ENCODE measurements around the gene GABRG3. TPM values are rescaled to one million over a fixed set of nuclear protein-coding genes. Genes with fewer than 3 reads are reported as not detected.

GABRG3 gene
- polyA plus RNA-seq, 1 experiment = not detected

- Histone ChIP-seq H3K27ac (ENCODE audit: low read depth, low read length) (no peak overlapping the region), H3K9me3 (ENCODE audit: control insufficient read depth, insufficient read depth, low read length) (peaks cover 6% of the 10 kb centered on the region), H3K4me3 (ENCODE audit: low read depth, low read length) (no peak overlapping the region), H3K27me3 (ENCODE audit: control insufficient read depth, insufficient read depth, low read length) (no peaks in the 10 kb centered on the region)
- CTCF ChIA-PET = interaction anchor here (0.9 kb wide), 1 partner anchor 23 kb away, joined by 3 read pairs; no protein-coding TSS in a partner anchor
- no peak for TF ChIP-seq CTCF (IDR thresholded peaks at IDR 0.05; ENCODE audit: low read depth, low read length)
- POLR2A ChIA-PET = no interaction called here
- no peak for DNase-seq (ENCODE audit: low read depth, low spot score)
These were observed 365.7 kb downstream of the GABRG3 start for GRCh38 chr15:27336676-27337075.

- H3K27me3 ChIP-seq (ENCODE audit: control insufficient read depth, insufficient read depth, low read length) = no peaks in the 10 kb centered on the region
- no peak for DNase-seq (ENCODE audit: low read depth, low spot score)
- ChIA-PET POLR2A (no interaction called here), CTCF (no interaction called here)
- TF ChIP-seq CTCF (IDR thresholded peaks at IDR 0.05; ENCODE audit: low read depth, low read length) = no peak
- no peak overlapping the region for H3K4me3 ChIP-seq (ENCODE audit: low read depth, low read length)
- no peak overlapping the region for H3K27ac ChIP-seq (ENCODE audit: low read depth, low read length)
- H3K9me3 ChIP-seq (ENCODE audit: control insufficient read depth, insufficient read depth, low read length) = peaks cover 13% of the 10 kb centered on the region
These were observed 368.2 kb downstream of the GABRG3 start for GRCh38 chr15:27339138-27339537.

DNA sequence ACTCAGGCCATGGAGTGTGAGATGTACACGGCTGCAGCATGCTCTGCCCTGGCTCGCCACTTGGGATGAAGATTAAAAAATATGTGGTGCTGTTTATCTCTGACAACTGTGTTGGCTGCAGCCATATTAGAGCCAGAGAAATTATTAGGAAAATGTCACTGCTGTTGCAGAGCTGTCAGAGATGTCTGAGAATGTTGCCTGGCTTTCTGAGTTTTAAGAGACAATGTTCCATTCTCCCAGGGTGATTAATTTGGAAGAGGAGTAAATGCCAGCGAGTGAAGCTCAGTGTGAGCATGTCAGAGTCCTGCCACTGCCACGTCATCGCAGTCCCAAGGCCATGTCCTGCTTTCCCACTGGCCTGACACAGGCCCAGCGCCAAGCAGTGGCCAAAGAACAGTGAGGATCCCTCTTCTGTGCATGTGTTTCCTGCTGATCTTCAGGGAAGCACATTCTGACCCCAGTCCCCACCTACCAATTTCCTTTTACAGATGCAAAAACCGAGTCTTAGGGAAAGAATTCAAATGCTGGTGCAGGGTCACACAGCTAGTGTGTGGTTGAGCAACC is 370.9 kb downstream of the GABRG3 start:
- no peak overlapping the region for H3K27ac ChIP-seq (ENCODE audit: low read depth, low read length)
- ChIA-PET CTCF (no interaction called here), POLR2A (no interaction called here)
- no peak overlapping the region for H3K4me3 ChIP-seq (ENCODE audit: low read depth, low read length)
- H3K9me3 ChIP-seq (ENCODE audit: control insufficient read depth, insufficient read depth, low read length) = peaks cover 13% of the 10 kb centered on the region
- H3K27me3 ChIP-seq (ENCODE audit: control insufficient read depth, insufficient read depth, low read length) = no peaks in the 10 kb centered on the region
- DNase-seq (ENCODE audit: low read depth, low spot score) = no peak
- no peak for TF ChIP-seq CTCF (IDR thresholded peaks at IDR 0.05; ENCODE audit: low read depth, low read length)

DNA sequence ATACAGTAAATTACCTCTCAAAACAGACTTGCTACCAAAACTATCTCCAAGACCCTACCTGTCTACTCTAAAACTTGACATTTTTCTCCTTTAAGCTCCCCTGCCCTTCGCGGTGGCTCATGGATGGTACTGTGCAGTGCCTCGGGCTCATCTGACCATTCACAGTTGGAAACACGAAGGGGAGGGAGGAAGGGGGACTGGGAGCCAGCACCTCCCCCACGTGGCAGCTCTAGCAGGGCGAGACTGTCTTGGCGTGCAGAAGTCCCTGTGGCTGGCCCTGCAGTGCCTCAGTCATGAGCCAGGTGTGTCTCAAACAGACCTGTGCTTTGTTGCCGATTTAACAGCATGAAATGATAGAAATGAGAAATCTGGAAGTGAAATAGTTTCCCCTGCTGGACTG is 372.0 kb downstream of the GABRG3 start:
- H3K4me3 ChIP-seq (ENCODE audit: low read depth, low read length) = no peak overlapping the region
- CTCF ChIA-PET = no interaction called here

DNA sequence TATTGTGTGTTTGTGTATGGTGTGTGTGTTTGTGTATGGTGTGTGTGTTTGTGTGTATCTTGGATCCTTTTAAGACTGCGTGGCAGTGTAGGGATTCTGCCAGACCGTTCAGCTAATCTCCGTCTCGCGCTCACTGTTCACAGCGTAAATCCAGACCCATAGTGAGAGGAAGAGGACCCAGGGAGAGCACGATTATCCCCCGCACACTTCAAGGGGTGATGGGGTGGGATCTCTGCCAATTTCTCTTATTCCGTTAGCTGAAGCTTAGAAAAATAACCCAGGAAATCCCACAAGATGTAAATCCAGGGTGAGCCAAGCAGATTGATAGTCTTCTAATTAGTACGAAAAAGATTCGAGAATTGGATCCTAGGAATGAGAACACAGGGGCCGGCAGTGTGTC is 381.2 kb downstream of the GABRG3 start:
- no peak for TF ChIP-seq CTCF (IDR thresholded peaks at IDR 0.05; ENCODE audit: low read depth, low read length)
- Histone ChIP-seq H3K4me3 (ENCODE audit: low read depth, low read length) (no peak overlapping the region), H3K27me3 (ENCODE audit: control insufficient read depth, insufficient read depth, low read length) (no peaks in the 10 kb centered on the region), H3K9me3 (ENCODE audit: control insufficient read depth, insufficient read depth, low read length) (peaks cover 22% of the 10 kb centered on the region), H3K27ac (ENCODE audit: low read depth, low read length) (no peak overlapping the region)
- POLR2A ChIA-PET = no interaction called here
- no peak for DNase-seq (ENCODE audit: low read depth, low spot score)
- CTCF ChIA-PET = no interaction called here

More for the DNA sequence above, 372.0 kb downstream of the GABRG3 start:
- peaks cover 11% of the 10 kb centered on the region for H3K9me3 ChIP-seq (ENCODE audit: control insufficient read depth, insufficient read depth, low read length)
- TF ChIP-seq CTCF (IDR thresholded peaks at IDR 0.05; ENCODE audit: low read depth, low read length) = no peak
- DNase-seq (ENCODE audit: low read depth, low spot score) = no peak
- POLR2A ChIA-PET = no interaction called here
- H3K27ac ChIP-seq (ENCODE audit: low read depth, low read length) = no peak overlapping the region
- H3K27me3 ChIP-seq (ENCODE audit: control insufficient read depth, insufficient read depth, low read length) = no peaks in the 10 kb centered on the region

Data from AG04450 (cell line).